ENCODE measurements around the gene RAB40C. TPM values are rescaled to one million over a fixed set of nuclear protein-coding genes. Genes with fewer than 3 reads are reported as not detected.

RAB40C gene
- total and polyA plus RNA-seq, 9 of the 15 experiments (the other 6 are each of a cell fraction or from before 2014, with no cell fraction given), result 0.17 to 23.4 (median 8.7) TPM

- TF ChIP-seq MYC (IDR thresholded peaks at IDR 0.05; ENCODE audit: low read depth, low read length) (0 out of 2 replicates have a peak, but pooled peaks have one; percentile 6), MYC (CRISPR knock-in tag; IDR thresholded peaks at IDR 0.05; ENCODE audit: borderline replicate concordance, low read depth) (peak; percentile 79; the same call in 1 of the 2 replicates), ARNT (IDR thresholded peaks at IDR 0.05) (0 out of 4 replicates have a peak, but pooled peaks of 1 of the 2 experiments have one; percentile 36), VEZF1 (CRISPR knock-in tag; IDR thresholded peaks at IDR 0.05) (peak; percentile 72), PHF20 (IDR thresholded peaks at IDR 0.05; ENCODE audit: partially characterized antibody) (peak; percentile 17), NCOA1 (IDR thresholded peaks at IDR 0.05; ENCODE audit: low read depth) (0 out of 2 replicates have a peak, but pooled peaks have one; percentile 42), SMAD3 (CRISPR knock-in tag; conservative IDR thresholded peaks at IDR 0.05) (0 out of 2 replicates have a peak, but pooled peaks have one; percentile 19), POLR2A (conservative IDR thresholded peaks at IDR 0.05) (peak; percentile 77), ZBTB11 (CRISPR knock-in tag; IDR thresholded peaks at IDR 0.05) (no peak), ARID4B (CRISPR knock-in tag; IDR thresholded peaks at IDR 0.05) (peak; percentile 79), POLR2AphosphoS5 (IDR thresholded peaks at IDR 0.05; ENCODE audit: control insufficient read depth, insufficient read depth, low read depth, low read length) (0 out of 2 replicates have a peak, but pooled peaks have one; percentile 26), ARID3A (IDR thresholded peaks at IDR 0.05; ENCODE audit: borderline replicate concordance, low read depth, low read length) (no peak), SPI1 (IDR thresholded peaks at IDR 0.05; ENCODE audit: borderline replicate concordance, low read depth, low read length) (peak; percentile 32), SIN3A (IDR thresholded peaks at IDR 0.05; ENCODE audit: borderline replicate concordance in 2 of 2, control insufficient read depth in 1 of 2, low read depth in 2 of 2, low read length in 2 of 2) (peak; percentile 66 to 70; a peak in 3 of 4 replicates)
These were observed 85.4 kb downstream of the RAB40C start, which contains the start of gene RHBDL1 (continued) for GRCh38 chr16:674968-675883.
